Activated CD4-positive, alpha-beta T cell treated with anti-CD3 and anti-CD28 coated beads, Interleukin-2, amount 50 U/mL, for 24 hours (primary cell): ENCODE measurements around the gene ATP4B.
"Not testable (repeated sequence)": the region's sequence is repeated elsewhere in the genome, so short reads cannot be mapped to it uniquely, and the experiment has no call there.

Source experiments
- DNase-seq, 2 donors: peaks; one replicate each; pipeline ENCODE4 v3.0.0-alpha.2; 2020; ENCODE audit warnings: low read depth in 1 of 2, low spot score in 1 of 2

ATP4B gene

GRCh38 chr13:113627136-113627535 lies 30.9 kb downstream of the ATP4B start:
- DNase-seq, result no peak

DNA sequence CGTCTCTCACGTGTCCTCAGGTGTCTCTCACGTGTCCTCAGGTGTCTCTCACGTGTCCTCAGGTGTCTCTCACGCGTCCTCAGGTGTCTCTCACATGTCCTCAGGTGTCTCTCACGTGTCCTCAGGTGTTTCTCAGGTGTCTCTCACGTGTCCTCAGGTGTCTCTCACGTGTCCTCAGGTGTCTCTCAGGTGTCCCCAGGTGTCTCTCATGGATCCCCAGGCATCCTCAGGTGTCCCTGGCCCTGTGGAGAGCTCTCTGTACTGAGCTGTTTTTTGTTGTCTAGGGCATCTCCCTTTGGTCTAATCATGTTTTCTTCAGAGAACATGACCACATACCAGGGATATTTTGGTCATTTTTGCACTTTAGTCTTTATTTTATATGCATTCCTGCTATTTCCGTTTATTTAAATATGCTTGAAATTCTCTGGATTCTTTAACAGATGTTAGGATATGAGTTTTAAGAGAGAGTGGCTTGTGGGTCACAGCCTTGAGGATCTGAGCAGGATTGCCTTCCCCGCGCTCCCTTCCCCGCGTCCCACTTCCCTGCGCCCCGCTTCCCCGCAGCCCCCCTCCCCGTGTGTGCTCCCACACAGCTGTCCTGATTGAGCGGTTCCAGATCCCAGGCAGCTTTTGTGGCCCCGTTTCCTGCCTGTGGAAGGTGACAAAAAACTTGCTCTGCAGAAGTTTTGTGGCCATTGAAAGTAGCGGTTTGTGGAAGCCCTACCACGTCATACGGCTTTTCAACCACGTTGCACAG lies 31.9 kb downstream of the ATP4B start:
- DNase-seq, result no peak

DNA sequence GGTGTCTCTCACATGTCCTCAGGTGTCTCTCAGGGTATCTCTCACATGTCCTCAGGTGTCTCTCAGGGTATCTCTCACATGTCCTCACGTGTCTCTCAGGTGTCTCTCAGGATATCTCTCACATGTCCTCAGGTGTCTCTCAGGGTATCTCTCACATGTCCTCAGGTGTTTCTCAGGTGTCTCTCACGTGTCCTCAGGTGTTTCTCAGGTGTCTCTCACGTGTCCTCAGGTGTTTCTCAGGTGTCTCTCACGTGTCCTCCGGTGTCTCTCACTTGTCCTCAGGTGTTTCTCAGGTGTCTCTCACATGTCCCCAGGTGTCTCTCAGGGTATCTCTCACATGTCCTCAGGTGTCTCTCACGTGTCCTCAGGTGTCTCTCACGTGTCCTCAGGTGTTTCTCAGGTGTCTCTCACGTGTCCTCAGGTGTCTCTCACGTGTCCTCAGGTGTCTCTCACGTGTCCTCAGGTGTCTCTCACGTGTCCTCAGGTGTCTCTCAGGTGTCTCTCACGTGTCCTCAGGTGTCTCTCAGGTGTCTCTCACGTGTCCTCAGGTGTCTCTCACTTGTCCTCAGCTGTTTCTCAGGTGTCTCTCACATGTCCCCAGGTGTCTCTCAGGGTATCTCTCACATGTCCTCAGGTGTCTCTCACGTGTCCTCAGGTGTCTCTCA lies 33.2 kb downstream of the ATP4B start:
- not testable (repeated sequence) for DNase-seq

DNA sequence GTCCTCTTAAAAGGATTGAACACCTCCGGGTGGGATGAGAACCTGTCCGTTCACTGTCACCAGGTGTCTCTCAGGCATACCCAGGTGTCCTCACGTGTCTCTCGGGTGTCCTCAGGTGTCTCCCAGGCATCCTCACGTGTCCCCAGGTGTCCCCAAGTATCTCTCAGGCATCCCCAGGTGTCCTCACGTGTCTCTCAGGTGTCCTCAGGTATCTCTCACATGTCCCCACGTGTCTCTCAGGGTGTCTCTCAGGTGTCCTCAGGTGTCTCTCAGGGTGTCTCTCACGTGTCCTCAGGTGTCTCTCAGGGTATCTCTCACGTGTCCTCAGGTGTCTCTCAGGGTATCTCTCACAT lies 33.8 kb downstream of the ATP4B start:
- DNase-seq, result no peak

DNA sequence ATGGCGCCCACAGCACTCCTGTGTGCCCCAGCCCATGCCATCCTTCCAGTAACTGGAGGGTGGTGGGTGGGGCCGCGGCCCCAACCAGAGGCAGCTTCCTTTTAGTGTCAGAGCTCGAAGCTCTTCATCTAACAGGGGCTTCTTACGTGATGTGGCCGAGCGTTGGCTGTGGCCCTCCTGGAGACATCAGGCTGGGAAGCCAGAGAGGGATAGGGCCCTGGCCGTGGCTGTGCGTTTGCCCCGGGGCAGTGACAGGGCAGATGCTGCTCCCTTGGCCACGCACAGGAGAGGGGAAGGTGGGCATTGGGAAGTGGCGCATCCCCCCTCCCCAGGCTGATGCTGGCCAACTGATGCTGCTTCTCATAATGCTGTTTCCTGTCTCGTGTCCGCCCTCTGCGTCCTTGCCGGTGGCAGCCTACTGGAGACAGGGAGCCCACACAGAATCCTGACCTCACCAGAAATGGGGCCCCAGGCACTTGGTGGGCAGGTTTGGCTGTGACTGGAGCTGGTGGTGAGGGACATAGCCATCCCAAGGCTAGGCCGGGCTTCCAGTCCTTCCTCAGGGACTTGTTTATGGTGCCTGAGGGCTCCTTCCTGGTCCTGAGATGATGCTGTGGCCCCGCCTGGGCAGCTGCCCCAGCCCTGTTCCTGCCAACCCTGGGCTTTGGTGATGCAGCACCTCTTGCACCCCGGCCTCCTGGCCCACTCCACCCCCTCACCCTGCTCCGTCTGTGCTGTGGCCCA lies 34.3 kb downstream of the ATP4B start:
- DNase-seq, result no peak

- DNase-seq, result no peak
Measured at GRCh38 chr13:113622791-113623490, 35.1 kb downstream of the ATP4B start.

GRCh38 chr13:113621986-113622550 lies 35.9 kb downstream of the ATP4B start:
- not testable (repeated sequence) for DNase-seq

DNA sequence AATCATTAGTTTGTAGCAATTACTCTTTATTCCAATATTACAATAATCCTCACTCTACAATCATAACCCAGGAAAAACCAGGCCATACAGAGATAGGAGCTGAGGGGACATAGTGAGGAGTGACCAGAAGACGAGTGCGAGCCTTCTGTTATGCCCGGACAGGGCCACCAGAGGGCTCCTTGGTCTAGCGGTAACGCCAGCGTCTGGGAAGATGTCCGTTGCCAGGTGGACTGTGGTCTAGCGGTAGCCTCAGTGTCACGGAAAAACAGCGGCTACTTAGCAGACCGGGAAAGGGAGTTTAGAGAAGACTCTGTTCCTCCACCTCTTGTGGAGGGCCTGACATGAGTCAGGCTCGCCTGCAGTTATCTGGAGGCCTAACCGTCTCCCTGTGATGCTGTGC lies 36.5 kb downstream of the ATP4B start:
- not testable (repeated sequence) for DNase-seq

DNA sequence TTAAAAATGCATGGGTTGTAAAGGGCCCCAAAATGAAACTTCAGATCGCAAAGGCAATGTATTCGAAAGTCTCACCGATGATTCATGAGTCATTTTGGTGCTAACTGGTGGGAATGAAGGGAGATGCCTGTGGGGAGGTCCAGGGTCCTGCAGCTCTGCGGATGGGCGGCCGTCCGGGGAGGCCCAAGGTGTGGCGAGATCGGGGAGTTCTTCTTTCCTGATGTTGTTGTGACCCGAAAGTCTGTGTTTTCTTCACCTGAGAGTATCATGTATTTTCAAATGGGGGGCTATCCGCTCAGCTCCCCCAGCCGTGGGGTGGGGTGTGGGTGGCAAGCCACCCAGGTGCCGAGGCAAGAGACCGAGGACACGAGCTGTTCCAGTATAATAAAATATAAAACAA lies 37.0 kb downstream of the ATP4B start:
- DNase-seq, result no peak

GRCh38 chr13:113620036-113620796 lies 37.8 kb downstream of the ATP4B start:
- DNase-seq, result no peak

DNA sequence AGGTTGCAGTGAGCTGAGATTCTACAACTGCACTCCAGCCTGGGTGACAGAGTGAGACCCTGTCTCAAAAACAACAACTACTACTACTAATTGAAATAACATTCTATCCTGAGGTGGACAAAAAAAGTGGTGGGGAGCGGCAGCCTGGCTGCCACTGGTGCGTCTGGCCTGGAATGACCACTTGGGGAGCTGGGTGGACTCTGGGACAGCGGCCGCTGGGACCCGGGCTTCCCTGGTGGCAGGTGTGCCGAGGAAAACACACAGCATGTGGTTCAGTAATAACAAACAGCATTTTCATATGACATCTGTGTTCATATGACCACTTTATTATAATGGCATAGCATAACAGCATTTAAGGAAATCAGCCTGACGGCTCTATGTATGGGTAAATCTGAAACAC lies 39.5 kb downstream of the ATP4B start:
- no peak for DNase-seq

DNA sequence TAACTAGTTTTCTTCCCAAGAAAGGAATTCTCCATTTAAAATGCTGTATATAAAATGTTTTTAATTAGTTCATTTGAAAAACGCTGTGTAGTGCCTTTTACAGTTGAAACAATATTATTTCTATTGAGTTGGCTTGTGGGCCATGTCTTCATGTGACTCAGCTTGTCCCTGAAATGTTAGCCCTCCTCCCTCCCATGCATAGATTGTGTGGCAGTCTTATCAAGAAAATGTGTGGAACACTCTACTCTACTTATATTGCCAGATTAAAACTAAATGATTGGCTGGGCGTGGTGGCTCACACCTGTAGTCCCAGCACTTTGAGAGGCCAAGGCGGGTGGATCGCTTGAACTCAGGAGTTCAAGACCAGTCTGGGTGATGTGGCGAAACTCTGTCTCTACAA lies 40.0 kb downstream of the ATP4B start:
- DNase-seq, result no peak

DNA sequence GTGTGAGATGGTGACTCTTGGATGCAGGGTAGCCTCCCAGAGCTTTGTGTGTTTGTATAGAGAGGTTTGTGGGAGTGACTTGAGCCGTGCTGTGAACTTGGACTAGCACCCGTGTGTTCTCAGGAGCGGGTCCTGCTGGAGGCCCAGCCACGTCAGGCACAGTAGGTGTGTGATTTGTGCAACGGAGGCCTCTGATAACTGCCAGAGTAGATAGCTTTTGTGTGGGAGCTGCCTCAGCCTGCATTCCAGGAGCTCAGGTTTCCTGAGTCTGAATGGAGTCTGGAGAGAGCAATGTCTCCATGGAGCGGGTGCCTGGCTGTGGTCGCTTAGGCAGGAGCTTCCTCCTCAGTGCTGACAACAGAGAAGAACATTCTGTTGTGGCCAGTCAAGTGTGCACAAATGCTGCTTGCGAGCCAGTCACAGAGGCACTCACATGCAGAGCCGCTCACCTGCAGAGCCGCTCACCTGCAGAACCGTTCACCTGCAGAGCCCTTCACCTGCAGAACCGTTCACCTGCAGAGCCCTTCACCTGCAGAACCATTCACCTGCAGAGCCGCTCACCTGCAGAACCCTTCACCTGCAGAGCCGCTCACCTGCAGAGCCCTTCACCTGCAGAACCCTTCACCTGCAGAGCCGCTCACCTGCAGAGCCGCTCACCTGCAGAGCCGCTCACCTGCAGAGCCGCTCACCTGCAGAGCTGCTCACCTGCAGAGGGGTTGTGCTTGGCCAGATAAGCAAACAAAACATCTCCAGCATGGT lies 40.8 kb downstream of the ATP4B start:
- DNase-seq, result no peak

DNA sequence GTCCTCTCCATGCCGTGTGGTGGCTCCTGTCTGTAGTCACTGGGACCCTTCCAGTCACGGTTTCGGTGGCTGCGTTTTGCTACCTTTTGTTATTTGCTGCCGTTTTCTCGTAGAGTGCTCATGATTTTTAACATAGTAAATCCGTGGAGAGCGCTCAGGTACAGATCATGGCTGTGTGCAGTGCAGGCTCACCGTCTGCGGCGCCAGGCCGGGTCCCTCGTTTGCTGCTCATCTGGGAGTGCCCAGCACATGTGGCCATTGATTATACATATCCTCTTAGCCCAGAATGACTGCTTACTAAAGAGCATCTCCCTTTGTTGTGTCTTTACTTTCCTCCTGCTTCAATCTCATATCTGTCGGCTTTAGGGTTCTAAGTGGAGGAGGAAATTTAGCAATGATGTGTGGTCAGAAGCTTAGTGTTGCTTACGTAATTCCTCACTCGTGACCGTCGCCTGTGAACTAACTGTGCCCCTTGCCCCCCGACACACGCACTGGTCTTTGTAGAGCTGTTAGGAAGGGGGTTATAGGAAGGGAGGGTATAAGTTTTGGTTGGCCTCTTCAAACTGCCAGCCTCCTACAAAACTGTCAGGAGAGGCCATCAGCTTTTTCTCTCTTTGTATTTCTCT lies 41.6 kb downstream of the ATP4B start:
- DNase-seq, result no peak

DNA sequence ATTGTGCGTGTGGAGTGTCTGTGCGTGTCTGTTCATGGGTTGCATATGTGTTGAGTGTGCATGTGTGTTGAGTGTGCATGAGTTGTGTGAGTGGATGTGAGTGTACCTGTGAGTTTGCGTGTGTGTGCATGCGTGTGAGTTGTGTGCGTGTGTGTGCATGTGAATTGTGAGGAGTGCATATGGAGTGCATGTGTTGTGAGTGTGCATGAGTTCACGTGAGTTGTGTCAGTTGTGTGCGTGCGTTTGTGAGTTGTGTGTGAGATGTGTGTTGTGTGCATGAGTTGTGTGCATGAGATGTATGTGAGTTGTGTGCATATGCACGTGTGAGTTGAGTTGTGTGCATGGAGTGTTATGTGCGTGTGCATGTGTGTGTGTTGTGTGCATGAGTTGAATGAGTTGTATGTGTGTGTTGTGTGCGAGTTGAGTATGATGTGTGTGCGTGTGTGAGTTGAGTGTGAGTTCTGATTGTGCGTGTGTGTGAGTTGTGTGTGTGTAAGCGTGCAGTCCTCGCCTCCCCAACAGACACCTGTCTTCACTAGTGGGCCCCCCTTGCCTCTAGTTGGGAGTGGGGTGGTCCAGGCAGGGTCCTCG lies 44.1 kb downstream of the ATP4B start:
- DNase-seq, result no peak

DNA sequence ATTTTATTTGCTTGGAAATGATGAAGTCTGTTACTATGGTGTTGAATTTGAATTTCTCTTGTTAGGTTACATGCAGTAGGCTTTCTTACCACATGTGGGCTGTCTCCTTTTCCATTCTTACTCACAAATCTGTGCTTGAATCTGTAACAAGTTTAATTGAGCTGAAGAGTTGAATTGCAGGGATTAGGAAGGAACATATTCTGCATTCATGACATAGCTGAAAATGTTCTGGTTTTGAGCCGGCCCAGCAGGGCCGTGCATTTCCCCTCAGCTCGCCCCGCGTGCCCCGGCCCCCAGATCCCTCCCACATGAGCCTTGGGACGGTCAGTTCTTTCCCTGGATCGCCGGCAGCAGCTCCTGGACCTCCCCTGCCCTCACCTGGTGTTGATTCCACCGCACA lies 45.4 kb downstream of the ATP4B start:
- no peak for DNase-seq

GRCh38 chr13:113611996-113612395 lies 46.0 kb downstream of the ATP4B start:
- no peak for DNase-seq

- DNase-seq, result no peak
Measured at GRCh38 chr13:113610266-113610665, 47.7 kb downstream of the ATP4B start.

- no peak for DNase-seq
Measured at GRCh38 chr13:113609616-113610015, 48.4 kb downstream of the ATP4B start.
